DND-41 (cell line): ENCODE measurements around the gene EGR4.
A peak's percentile ranks its signal among the peaks of the same experiment; 100 is the strongest.

ENCODE experiments used
- ATAC-seq: fragments of 200-7000 bp; cut with Tn5 transposase; 3 replicates; pipeline ENCODE4 v1.9.1; 2021; ENCODE audit warnings: low read depth; ENCODE audit not compliant: insufficient read depth
- DNase-seq: peaks from one replicate; pipeline ENCODE4 v3.0.0-alpha.2; 2020
- H2AFZ ChIP-seq: 2 replicates; pipeline ENCODE4 v1.6.0; 2012; ENCODE audit warnings: low read depth, low read length
- H3K27ac ChIP-seq: 2 replicates; pipeline ENCODE4 v1.5.1; 2012; ENCODE audit warnings: low read length, inconsistent platforms
- H3K27me3 ChIP-seq: fragments of 200-600 bp; sonication (generic); 2 replicates; pipeline ENCODE4 v1.6.0; 2012; ENCODE audit warnings: low read length, mild to moderate bottlenecking, inconsistent platforms; ENCODE audit not compliant: insufficient read depth, poor library complexity
- H3K36me3 ChIP-seq: 2 replicates; pipeline ENCODE4 v1.5.1; 2012; ENCODE audit warnings: low read length, inconsistent platforms; ENCODE audit not compliant: insufficient read depth
- H3K4me1 ChIP-seq: 2 replicates; pipeline ENCODE4 v1.5.1; 2012; ENCODE audit warnings: mild to moderate bottlenecking, low read length; ENCODE audit not compliant: insufficient read depth
- H3K4me2 ChIP-seq: 2 replicates; pipeline ENCODE4 v1.6.0; 2012; ENCODE audit warnings: mild to moderate bottlenecking, moderate library complexity, low read length, inconsistent platforms; ENCODE audit not compliant: insufficient read depth
- H3K4me3 ChIP-seq, 2 experiments: fragments of 200-600 bp in 1 of 2; shearing (Covaris generic) in 1 of 2; 2 replicates each; pipeline ENCODE4 v1.5.1; 2012 to 2016; ENCODE audit warnings: inconsistent platforms in 2 of 2, low read length in 2 of 2, mild to moderate bottlenecking in 2 of 2, low read depth in 1 of 2, moderate library complexity in 1 of 2
- H3K79me2 ChIP-seq: 2 replicates; pipeline ENCODE4 v1.6.0; 2012; ENCODE audit warnings: low read length, inconsistent platforms; ENCODE audit not compliant: insufficient read depth
- H3K9ac ChIP-seq: 2 replicates; pipeline ENCODE4 v1.6.0; 2012; ENCODE audit warnings: low read depth, mild to moderate bottlenecking, inconsistent platforms, low read length, moderate library complexity
- H3K9me3 ChIP-seq: 2 replicates; pipeline ENCODE4 v1.5.1; 2012; ENCODE audit warnings: low read length, moderate library complexity, mild to moderate bottlenecking, inconsistent platforms; ENCODE audit not compliant: insufficient read depth, severe bottlenecking
- H4K20me1 ChIP-seq: 2 replicates; pipeline ENCODE4 v1.6.0; 2012; ENCODE audit warnings: low read length; ENCODE audit not compliant: insufficient read depth
- EZH2 ChIP-seq: IDR thresholded peaks from 3 replicates; pipeline ENCODE4 v1.6.1; 2012; ENCODE audit warnings: borderline replicate concordance, low read depth, mild to moderate bottlenecking, moderate library complexity, low read length, inconsistent platforms; ENCODE audit not compliant: severe bottlenecking
- TF ChIP-seq, protein P1 (sequence below): IDR thresholded peaks from 2 replicates; pipeline ENCODE4 v1.5.1; 2012; ENCODE audit warnings: borderline replicate concordance, low read length, moderate library complexity, mild to moderate bottlenecking; ENCODE audit not compliant: poor library complexity, severe bottlenecking; ENCODE audit errors: extremely low read depth

The EGR4 gene

DNA sequence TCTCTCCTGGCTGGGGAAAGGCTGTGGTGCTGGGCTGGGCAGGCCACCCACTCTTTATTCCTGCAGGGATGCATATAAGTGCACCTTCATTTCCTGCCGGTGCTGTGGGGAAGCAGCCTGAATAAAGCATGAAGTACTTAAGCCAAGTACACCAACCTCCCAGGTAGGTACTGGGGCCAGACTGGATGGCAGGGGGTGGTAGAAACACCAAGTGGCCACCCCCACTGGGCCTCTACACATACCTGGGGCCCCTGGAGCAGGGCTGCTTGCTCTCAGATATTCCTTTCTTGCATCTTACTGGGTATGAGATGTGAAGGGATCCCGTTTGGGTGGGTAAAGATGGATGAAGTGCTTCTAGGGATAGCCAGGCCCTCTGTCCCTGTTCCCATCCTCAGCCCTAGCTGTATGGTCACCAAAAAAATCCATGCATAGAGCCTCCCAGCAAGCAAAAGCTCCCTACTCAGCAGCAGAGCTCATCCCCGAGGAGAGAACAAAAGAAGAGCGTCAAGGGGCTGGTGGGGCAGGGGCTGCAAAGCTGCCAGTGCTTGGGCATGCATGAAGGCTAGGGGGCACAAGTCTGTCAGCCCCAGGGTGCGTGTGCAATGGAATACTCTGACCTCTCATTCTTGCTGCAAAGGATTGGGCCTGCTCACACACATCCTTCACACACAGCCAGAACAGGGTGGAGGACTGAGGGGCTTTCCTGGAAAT is 37.3 kb downstream of the EGR4 start:
- H3K9me3 ChIP-seq = no peaks in the 10 kb centered on the region
- no peak overlapping the region for H3K4me2 ChIP-seq
- no peak overlapping the region for H2AFZ ChIP-seq
- DNase-seq (no peak), ATAC-seq (peak; percentile 5; the same call in 1 of the 3 replicates)
- H3K4me1 ChIP-seq = no peaks in the 10 kb centered on the region
- TF ChIP-seq, protein P1, sequence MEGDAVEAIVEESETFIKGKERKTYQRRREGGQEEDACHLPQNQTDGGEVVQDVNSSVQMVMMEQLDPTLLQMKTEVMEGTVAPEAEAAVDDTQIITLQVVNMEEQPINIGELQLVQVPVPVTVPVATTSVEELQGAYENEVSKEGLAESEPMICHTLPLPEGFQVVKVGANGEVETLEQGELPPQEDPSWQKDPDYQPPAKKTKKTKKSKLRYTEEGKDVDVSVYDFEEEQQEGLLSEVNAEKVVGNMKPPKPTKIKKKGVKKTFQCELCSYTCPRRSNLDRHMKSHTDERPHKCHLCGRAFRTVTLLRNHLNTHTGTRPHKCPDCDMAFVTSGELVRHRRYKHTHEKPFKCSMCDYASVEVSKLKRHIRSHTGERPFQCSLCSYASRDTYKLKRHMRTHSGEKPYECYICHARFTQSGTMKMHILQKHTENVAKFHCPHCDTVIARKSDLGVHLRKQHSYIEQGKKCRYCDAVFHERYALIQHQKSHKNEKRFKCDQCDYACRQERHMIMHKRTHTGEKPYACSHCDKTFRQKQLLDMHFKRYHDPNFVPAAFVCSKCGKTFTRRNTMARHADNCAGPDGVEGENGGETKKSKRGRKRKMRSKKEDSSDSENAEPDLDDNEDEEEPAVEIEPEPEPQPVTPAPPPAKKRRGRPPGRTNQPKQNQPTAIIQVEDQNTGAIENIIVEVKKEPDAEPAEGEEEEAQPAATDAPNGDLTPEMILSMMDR = no peak
- no peak for TF ChIP-seq EZH2
- H3K4me3 ChIP-seq = no peak overlapping the region
- no peaks in the 10 kb centered on the region for H3K79me2 ChIP-seq
- H3K27me3 ChIP-seq = no peaks in the 10 kb centered on the region
- H3K9ac ChIP-seq = no peak overlapping the region
- peaks cover 23% of the 10 kb centered on the region; the same call in 1 of the 2 replicates for H4K20me1 ChIP-seq
- peaks cover 82% of the 10 kb centered on the region for H3K36me3 ChIP-seq
- H3K27ac ChIP-seq = no peak overlapping the region

DNA sequence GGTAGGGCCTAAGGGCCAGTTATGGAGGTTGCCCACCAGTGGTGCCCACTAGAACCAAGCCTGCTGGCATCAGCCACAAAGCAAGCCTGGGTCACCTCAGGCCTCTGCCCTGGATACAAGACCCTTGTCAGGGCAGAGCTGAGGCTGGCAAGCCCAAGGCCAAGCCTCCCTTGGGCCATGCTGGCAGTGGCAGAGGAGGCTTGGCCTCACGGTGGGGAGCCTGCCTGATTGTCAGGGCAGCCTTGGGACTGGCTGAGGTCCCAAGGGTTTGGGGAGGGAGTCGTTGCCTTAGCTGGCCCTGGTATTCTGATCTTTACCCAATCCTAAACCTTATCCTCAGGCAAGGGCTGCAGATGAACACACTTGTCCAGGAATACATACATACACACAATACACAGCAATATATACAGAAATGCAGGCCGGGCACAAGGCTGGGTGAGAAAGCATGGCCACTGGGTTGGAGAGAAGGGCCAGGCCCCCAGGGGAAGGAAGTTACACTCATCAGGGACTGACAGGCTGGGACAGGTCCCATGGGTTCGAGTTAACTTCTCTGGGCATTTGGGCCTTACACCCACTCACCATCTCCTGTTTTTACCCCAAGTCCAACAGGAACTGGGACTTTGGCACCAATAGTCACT is 38.2 kb downstream of the EGR4 start:
- Histone ChIP-seq H3K9me3 (no peaks in the 10 kb centered on the region), H3K4me2 (no peak overlapping the region), H3K36me3 (peaks cover 84% of the 10 kb centered on the region), H3K27ac (no peak overlapping the region), H2AFZ (no peak overlapping the region), H3K4me3 (no peak overlapping the region), H4K20me1 (peaks cover 33% of the 10 kb centered on the region), H3K4me1 (no peaks in the 10 kb centered on the region), H3K9ac (no peak overlapping the region), H3K79me2 (no peaks in the 10 kb centered on the region), H3K27me3 (no peaks in the 10 kb centered on the region)
- DNase-seq = no peak
- no peak for TF ChIP-seq EZH2
- TF ChIP-seq, protein P1 = no peak
- peak; percentile 8; the same call in 1 of the 3 replicates for ATAC-seq

DNA sequence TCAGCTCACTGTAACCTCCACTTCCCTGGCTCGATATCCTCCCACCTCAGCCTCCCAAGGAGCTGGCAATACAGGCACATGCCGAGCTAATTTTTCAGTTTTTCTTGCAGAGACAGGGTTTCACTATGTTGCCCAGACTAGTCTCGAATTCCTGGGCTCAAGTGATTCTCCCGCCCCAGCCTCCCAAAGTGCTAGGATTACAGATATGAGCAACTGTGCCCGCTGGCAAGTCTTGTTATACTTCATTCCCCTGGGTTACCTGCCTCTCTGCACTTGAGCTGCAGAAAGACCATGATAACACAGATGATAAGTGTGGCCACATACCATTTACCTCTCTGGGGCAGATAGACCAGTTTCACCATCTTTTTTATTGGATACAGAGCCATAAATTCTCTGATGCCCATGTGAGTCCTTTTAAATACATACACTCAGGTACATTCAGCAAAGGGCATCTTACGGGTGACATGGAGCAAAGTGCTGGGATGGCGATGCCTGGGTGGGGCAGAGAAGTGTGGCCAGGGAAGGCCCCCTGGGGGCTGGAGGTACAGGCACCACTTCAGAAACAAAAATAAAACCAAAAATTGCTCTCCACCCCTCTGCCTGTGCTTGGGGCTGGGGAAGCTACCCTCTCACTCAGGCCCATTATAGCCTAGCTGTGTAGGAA is 38.9 kb downstream of the EGR4 start:
- Histone ChIP-seq H4K20me1 (peaks cover 39% of the 10 kb centered on the region), H3K79me2 (no peaks in the 10 kb centered on the region), H2AFZ (no peak overlapping the region), H3K4me2 (no peak overlapping the region), H3K9me3 (no peaks in the 10 kb centered on the region), H3K9ac (no peak overlapping the region), H3K27ac (no peak overlapping the region), H3K4me3 (no peak overlapping the region), H3K36me3 (peaks cover 84% of the 10 kb centered on the region), H3K27me3 (no peaks in the 10 kb centered on the region), H3K4me1 (no peaks in the 10 kb centered on the region)
- TF ChIP-seq, protein P1 = no peak
- no peak for TF ChIP-seq EZH2
- DNase-seq = no peak
- peak; percentile 4; the same call in 1 of the 3 replicates for ATAC-seq
